Measurements from ENCODE around the gene GGCT. TPM values are rescaled to one million over a fixed set of nuclear protein-coding genes. Genes with fewer than 3 reads are reported as not detected.
A peak's percentile ranks its signal among the peaks of the same experiment; 100 is the strongest.

Gene GGCT
- total and polyA plus RNA-seq, 4 experiments from 2014 or later = 11.0 to 23.2 (median 15.8) TPM

- peaks cover 69% of the 10 kb centered on the region for H3K4me1 ChIP-seq (ENCODE audit: insufficient read depth, low read length)
- peak overlapping the region in 1 of 8 donors; percentile 55 for H3K4me3 Mint-ChIP-seq
- H3K9me3 Mint-ChIP-seq = no peaks in the 10 kb centered on the region
- H3K27me3 ChIP-seq (ENCODE audit: insufficient read depth, low read length) = no peaks in the 10 kb centered on the region
- H3K4me3 ChIP-seq (ENCODE audit: low read length in 2 of 2) = no peak overlapping the region
- peaks cover 50 to 92% (median 73%) of the 10 kb centered on the region in 4 donors for H3K4me1 Mint-ChIP-seq
- H3K9me3 ChIP-seq (ENCODE audit: control insufficient read depth in 1 of 2, low read length in 2 of 2) = no peaks in the 10 kb centered on the region
- H3K36me3 Mint-ChIP-seq = peaks cover 29 to 33% of the 10 kb centered on the region in 2 donors
- CTCF ChIA-PET (ENCODE audit: partially characterized antibody) = interaction anchor here (1.0 kb wide), 1 partner anchor 26 kb away, joined by 3 read pairs; no protein-coding TSS in a partner anchor
- intact Hi-C loops (cut with micrococcal nuclease) = no loop called here
- POLR2A ChIA-PET (ENCODE audit: partially characterized antibody) = interaction anchor here (0.8 kb wide), 1 partner anchor 10 kb away, joined by 3 read pairs; no protein-coding TSS in a partner anchor
- no peaks in the 10 kb centered on the region for H3K36me3 ChIP-seq (ENCODE audit: insufficient read depth, low read length)
- no peaks in the 10 kb centered on the region for H3K27me3 Mint-ChIP-seq
- no peak overlapping the region for H3K27ac ChIP-seq (ENCODE audit: low read depth, low read length)
- peak overlapping the region in 5 of 7 donors; percentile 8 to 42 (median 10) for H3K27ac Mint-ChIP-seq
- DNase-seq = no peak
Observed at GRCh38 chr7:30473903-30474302, 30.7 kb downstream of the GGCT start.

DNA sequence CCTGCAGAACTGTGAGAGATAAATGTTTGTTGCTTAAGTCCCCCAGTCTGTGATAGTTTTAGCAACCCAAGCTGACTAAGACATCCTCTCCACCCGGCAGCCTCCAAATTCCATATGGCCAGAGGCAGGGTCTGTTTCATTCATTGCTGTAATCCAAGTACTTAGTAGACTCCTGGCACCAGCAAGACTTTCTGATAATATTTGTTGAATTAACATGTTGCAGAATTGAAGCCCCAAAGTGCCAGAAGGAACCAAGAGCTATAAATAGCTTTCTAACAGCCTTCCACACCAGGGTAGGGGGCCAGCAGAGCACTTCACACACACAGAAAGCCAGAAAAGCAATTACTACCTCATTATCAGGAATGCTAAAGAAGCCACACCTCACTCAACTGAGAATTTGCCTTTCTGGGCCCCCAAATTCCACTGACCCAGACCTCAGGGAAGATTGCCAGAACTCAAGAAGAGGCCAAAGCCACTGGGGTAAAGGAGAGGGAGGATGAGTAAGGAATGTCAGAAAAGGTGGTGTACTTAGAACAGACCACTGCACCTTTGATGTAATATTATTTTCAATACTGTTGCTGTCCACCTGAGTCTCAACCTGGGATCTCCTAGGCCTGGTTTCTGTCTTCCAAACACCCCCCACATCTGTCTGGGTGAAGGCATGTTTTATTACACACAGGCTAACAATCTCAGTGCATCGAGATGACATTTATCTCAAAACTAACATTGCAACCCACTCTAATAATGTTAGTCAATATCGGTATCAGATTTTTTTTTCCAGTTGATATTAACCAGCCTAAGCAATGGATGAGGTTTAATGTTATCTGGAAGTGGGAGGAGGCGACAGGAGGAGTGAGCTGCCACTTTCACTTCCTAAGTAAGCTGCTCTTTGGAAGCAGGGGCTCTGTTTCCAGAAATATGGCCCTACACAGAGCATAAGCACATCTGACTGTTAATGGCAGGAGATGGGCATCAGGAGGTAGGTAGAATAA lies 31.5 kb downstream of the GGCT start:
- Histone ChIP-seq H3K27me3 (ENCODE audit: insufficient read depth, low read length) (no peaks in the 10 kb centered on the region), H3K9me3 (ENCODE audit: control insufficient read depth in 1 of 2, low read length in 2 of 2) (no peaks in the 10 kb centered on the region), H3K27ac (ENCODE audit: low read depth, low read length) (no peak overlapping the region), H3K4me3 (ENCODE audit: low read length in 2 of 2) (no peak overlapping the region), H3K4me1 (ENCODE audit: insufficient read depth, low read length) (peaks cover 71% of the 10 kb centered on the region), H3K36me3 (ENCODE audit: insufficient read depth, low read length) (no peaks in the 10 kb centered on the region)
- H3K36me3 Mint-ChIP-seq = peaks cover 29 to 33% of the 10 kb centered on the region in 2 donors
- peak overlapping the region in 5 of 7 donors; percentile 6 to 42 (median 17) for H3K27ac Mint-ChIP-seq
- H3K4me1 Mint-ChIP-seq = peaks cover 53 to 97% (median 79%) of the 10 kb centered on the region in 4 donors
- no peaks in the 10 kb centered on the region for H3K27me3 Mint-ChIP-seq
- no peak for DNase-seq
- POLR2A ChIA-PET (ENCODE audit: partially characterized antibody) = interaction anchor here (0.8 kb wide), 1 partner anchor 11 kb away, joined by 3 read pairs; no protein-coding TSS in a partner anchor
- CTCF ChIA-PET (ENCODE audit: partially characterized antibody) = interaction anchor here (1.0 kb wide), 1 partner anchor 25 kb away, joined by 3 read pairs; no protein-coding TSS in a partner anchor
- no peaks in the 10 kb centered on the region for H3K9me3 Mint-ChIP-seq
- intact Hi-C loops (cut with micrococcal nuclease) = no loop called here
- no peak overlapping the region for H3K4me3 Mint-ChIP-seq

- no peak for DNase-seq
- POLR2A ChIA-PET (ENCODE audit: partially characterized antibody) = interaction anchor here (0.8 kb wide), 1 partner anchor 445 kb away, joined by 3 read pairs; no protein-coding TSS in a partner anchor
- intact Hi-C loops (cut with micrococcal nuclease) = no loop called here
Observed at GRCh38 chr7:30472081-30472783, 32.4 kb downstream of the GGCT start.

GRCh38 chr7:30471205-30471604 lies 33.4 kb downstream of the GGCT start:
- no peaks in the 10 kb centered on the region for H3K27me3 Mint-ChIP-seq
- Histone ChIP-seq H3K27ac (ENCODE audit: low read depth, low read length) (no peak overlapping the region), H3K9me3 (ENCODE audit: control insufficient read depth in 1 of 2, low read length in 2 of 2) (no peaks in the 10 kb centered on the region), H3K4me1 (ENCODE audit: insufficient read depth, low read length) (peaks cover 53% of the 10 kb centered on the region), H3K4me3 (ENCODE audit: low read length in 2 of 2) (no peak overlapping the region), H3K27me3 (ENCODE audit: insufficient read depth, low read length) (no peaks in the 10 kb centered on the region), H3K36me3 (ENCODE audit: insufficient read depth, low read length) (no peaks in the 10 kb centered on the region)
- intact Hi-C loops (cut with micrococcal nuclease) = no loop called here
- H3K4me1 Mint-ChIP-seq = peaks cover 49 to 88% (median 70%) of the 10 kb centered on the region in 4 donors
- H3K36me3 Mint-ChIP-seq = peaks cover 29 to 30% of the 10 kb centered on the region in 2 donors
- ChIA-PET POLR2A (ENCODE audit: partially characterized antibody) (interaction anchor here (0.8 kb wide), 1 partner anchor 444 kb away, joined by 3 read pairs; no protein-coding TSS in a partner anchor), CTCF (ENCODE audit: partially characterized antibody) (no interaction called here)
- peak overlapping the region in 5 of 8 donors; percentile 11 to 64 (median 51) for H3K4me3 Mint-ChIP-seq
- H3K27ac Mint-ChIP-seq = peak overlapping the region in 6 of 7 donors; percentile 14 to 79 (median 52)
- no peaks in the 10 kb centered on the region for H3K9me3 Mint-ChIP-seq
- DNase-seq = no peak

More at GRCh38 chr7:30472081-30472783, 32.4 kb downstream of the GGCT start:
- H3K4me3 ChIP-seq (ENCODE audit: low read length in 2 of 2) = no peak overlapping the region
- Mint-ChIP-seq H3K4me1 (peaks cover 54 to 95% (median 76%) of the 10 kb centered on the region in 4 donors), H3K4me3 (peak overlapping the region in 4 of 8 donors; percentile 29 to 63 (median 42)), H3K36me3 (peaks cover 29 to 31% of the 10 kb centered on the region in 2 donors), H3K9me3 (no peaks in the 10 kb centered on the region), H3K27me3 (no peaks in the 10 kb centered on the region), H3K27ac (peak overlapping the region in 5 of 7 donors; percentile 11 to 79 (median 24))
- no peaks in the 10 kb centered on the region for H3K9me3 ChIP-seq (ENCODE audit: control insufficient read depth in 1 of 2, low read length in 2 of 2)
- H3K4me1 ChIP-seq (ENCODE audit: insufficient read depth, low read length) = peaks cover 63% of the 10 kb centered on the region
- CTCF ChIA-PET (ENCODE audit: partially characterized antibody) = no interaction called here
- H3K27me3 ChIP-seq (ENCODE audit: insufficient read depth, low read length) = no peaks in the 10 kb centered on the region
- no peaks in the 10 kb centered on the region for H3K36me3 ChIP-seq (ENCODE audit: insufficient read depth, low read length)
- no peak overlapping the region for H3K27ac ChIP-seq (ENCODE audit: low read depth, low read length)

GRCh38 chr7:30470771-30471170 lies 33.9 kb downstream of the GGCT start:
- intact Hi-C loops (cut with micrococcal nuclease) = no loop called here
- Histone ChIP-seq H3K27me3 (ENCODE audit: insufficient read depth, low read length) (no peaks in the 10 kb centered on the region), H3K36me3 (ENCODE audit: insufficient read depth, low read length) (no peaks in the 10 kb centered on the region), H3K9me3 (ENCODE audit: control insufficient read depth in 1 of 2, low read length in 2 of 2) (no peaks in the 10 kb centered on the region), H3K4me1 (ENCODE audit: insufficient read depth, low read length) (peaks cover 49% of the 10 kb centered on the region), H3K4me3 (ENCODE audit: low read length in 2 of 2) (no peak overlapping the region), H3K27ac (ENCODE audit: low read depth, low read length) (no peak overlapping the region)
- DNase-seq = no peak
- Mint-ChIP-seq H3K27ac (peak overlapping the region in 5 of 7 donors; percentile 17 to 64 (median 52)), H3K36me3 (peaks cover 28 to 29% of the 10 kb centered on the region in 2 donors), H3K4me1 (peaks cover 47 to 88% (median 68%) of the 10 kb centered on the region in 4 donors), H3K9me3 (no peaks in the 10 kb centered on the region), H3K27me3 (no peaks in the 10 kb centered on the region), H3K4me3 (peak overlapping the region in 4 of 8 donors; percentile 11 to 64 (median 51))
- ChIA-PET CTCF (ENCODE audit: partially characterized antibody) (no interaction called here), POLR2A (ENCODE audit: partially characterized antibody) (no interaction called here)

- H3K4me1 Mint-ChIP-seq = peaks cover 48 to 84% (median 68%) of the 10 kb centered on the region in 4 donors
- no peak overlapping the region for H3K27ac ChIP-seq (ENCODE audit: low read depth, low read length)
- CTCF ChIA-PET (ENCODE audit: partially characterized antibody) = interaction anchor here (1.2 kb wide), 1 partner anchor 38 kb away, joined by 3 read pairs; no protein-coding TSS in a partner anchor
- no peaks in the 10 kb centered on the region for H3K9me3 ChIP-seq (ENCODE audit: control insufficient read depth in 1 of 2, low read length in 2 of 2)
- H3K4me1 ChIP-seq (ENCODE audit: insufficient read depth, low read length) = peaks cover 44% of the 10 kb centered on the region
- POLR2A ChIA-PET (ENCODE audit: partially characterized antibody) = no interaction called here
- H3K36me3 Mint-ChIP-seq = peaks cover 28 to 29% of the 10 kb centered on the region in 2 donors
- H3K27me3 Mint-ChIP-seq = no peaks in the 10 kb centered on the region
- peak overlapping the region in 1 of 8 donors; percentile 51 for H3K4me3 Mint-ChIP-seq
- no peak overlapping the region for H3K4me3 ChIP-seq (ENCODE audit: low read length in 2 of 2)
- H3K9me3 Mint-ChIP-seq = no peaks in the 10 kb centered on the region
- no peaks in the 10 kb centered on the region for H3K36me3 ChIP-seq (ENCODE audit: insufficient read depth, low read length)
- H3K27ac Mint-ChIP-seq = peak overlapping the region in 2 of 7 donors; percentile 43 to 44
- DNase-seq = no peak
- H3K27me3 ChIP-seq (ENCODE audit: insufficient read depth, low read length) = no peaks in the 10 kb centered on the region
- intact Hi-C loops (cut with micrococcal nuclease) = no loop called here
Observed at GRCh38 chr7:30470163-30470770, 34.4 kb downstream of the GGCT start.

Measured in CD4-positive, alpha-beta memory T cell (primary cell).